ENCODE measurements around the gene ZWILCH. TPM values are rescaled to one million over a fixed set of nuclear protein-coding genes. Genes with fewer than 3 reads are reported as not detected.
A peak's percentile ranks its signal among the peaks of the same experiment; 100 is the strongest.

Gene ZWILCH
- total and polyA plus RNA-seq, 2 of the 4 experiments (the other 2 are of a cell fraction): 10.5 to 22.2 TPM

DNA sequence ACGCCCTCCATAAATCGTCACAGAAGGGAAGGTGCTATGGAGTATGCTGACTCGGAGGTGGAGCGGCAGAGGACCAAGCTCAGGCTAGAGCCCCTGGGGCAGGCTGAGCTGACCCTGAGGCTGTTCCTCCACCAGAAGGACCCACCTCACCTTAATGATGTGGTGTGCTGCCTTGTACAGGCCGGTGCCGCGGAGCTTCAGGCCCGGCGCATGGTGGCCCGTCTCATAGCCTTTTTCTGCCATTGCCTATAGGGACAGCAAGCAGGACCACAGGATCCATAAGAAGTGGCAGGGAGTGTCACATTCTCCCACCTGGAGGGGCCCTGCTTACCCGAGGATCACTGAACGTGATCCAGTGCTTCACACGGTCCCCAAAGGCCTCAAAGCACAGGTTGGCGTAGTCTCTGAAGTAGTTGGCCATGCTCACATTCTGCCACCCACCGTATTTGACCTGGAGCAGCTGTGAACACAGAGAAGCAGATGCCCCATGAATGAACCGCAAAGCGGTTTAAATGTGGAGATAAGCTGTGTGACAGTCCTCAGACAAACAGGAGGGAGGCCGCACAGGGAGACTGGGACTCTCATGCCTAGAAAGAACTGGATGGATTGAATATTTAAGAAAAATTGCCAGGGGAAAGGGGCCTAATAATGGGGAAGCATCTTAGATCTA lies 55.9 kb downstream of the ZWILCH start:
- Histone ChIP-seq H2BK5ac (ENCODE audit: low read depth, low read length, poor library complexity, severe bottlenecking) (no peak overlapping the region), H4K8ac (ENCODE audit: low read depth in 2 of 2, low read length in 2 of 2) (no peak overlapping the region), H3K4me2 (ENCODE audit: low read depth, low read length) (no peak overlapping the region), H3K9me1 (ENCODE audit: insufficient read depth, low read length) (no peaks in the 10 kb centered on the region; the same call in 1 of the 2 replicates), H3K4me1 (ENCODE audit: control insufficient read depth, insufficient read depth, low read length) (peaks cover 7% of the 10 kb centered on the region), H2BK20ac (ENCODE audit: low read depth, low read length) (no peak overlapping the region), H3K56ac (ENCODE audit: extremely low read depth, insufficient read depth, low read length) (no peak overlapping the region), H3K9ac (ENCODE audit: low read depth, low read length) (no peak overlapping the region), H3K4ac (ENCODE audit: low read depth, low read length) (no peak overlapping the region), H3K79me1 (ENCODE audit: low read depth in 1 of 2, low read length in 2 of 2) (peaks cover 0 to 3% of the 10 kb centered on the region in 2 experiments; a peak in 1 of 4 replicates), H3K27ac (ENCODE audit: insufficient read depth, low read length) (no peak overlapping the region), H3K36me3 (ENCODE audit: control insufficient read depth, insufficient read depth, low read length) (no peaks in the 10 kb centered on the region), H2AFZ (replicated peaks; ENCODE audit: low read length, poor library complexity) (no peak overlapping the region), H4K91ac (ENCODE audit: insufficient read depth, low read depth, low read length) (no peak overlapping the region), H3K9me3 (ENCODE audit: control insufficient read depth, insufficient read depth, low read length) (no peaks in the 10 kb centered on the region), H3K27me3 (ENCODE audit: control insufficient read depth, insufficient read depth, low read length) (no peaks in the 10 kb centered on the region), H3K18ac (ENCODE audit: low read depth, low read length) (no peak overlapping the region), H2AK5ac (ENCODE audit: low read depth, low read length) (no peak overlapping the region), H3K23ac (ENCODE audit: low read depth, low read length) (no peak overlapping the region), H4K20me1 (ENCODE audit: insufficient read depth, low read length) (no peaks in the 10 kb centered on the region), H4K5ac (ENCODE audit: low read depth, low read length) (no peak overlapping the region), H3K4me3 (ENCODE audit: insufficient read depth, low read depth, low read length) (no peak overlapping the region), H3K14ac (replicated peaks; ENCODE audit: low read depth, low read length) (no peak overlapping the region), H2BK15ac (ENCODE audit: low read depth, low read length) (no peak overlapping the region), H2AK9ac (replicated peaks; ENCODE audit: low read depth, low read length, poor library complexity) (peak overlapping the region; percentile 37), H2BK120ac (ENCODE audit: low read depth, low read length) (no peak overlapping the region)
- DNase-seq (no peak), ATAC-seq (ENCODE audit: low read depth) (no peak)
- in situ Hi-C loops (cut with MboI; ENCODE audit: low sequenced_read_pairs): no loop called here
- ChIA-PET POLR2A (ENCODE audit: unreplicated experiment) (no interaction called here), CTCF (no interaction called here)
- no TSS peak for BruUV-seq (replicated peaks)
- no peak for TF ChIP-seq SMC3 (IDR thresholded peaks at IDR 0.05; ENCODE audit: low read depth, low read length)
- TF ChIP-seq, protein P1, sequence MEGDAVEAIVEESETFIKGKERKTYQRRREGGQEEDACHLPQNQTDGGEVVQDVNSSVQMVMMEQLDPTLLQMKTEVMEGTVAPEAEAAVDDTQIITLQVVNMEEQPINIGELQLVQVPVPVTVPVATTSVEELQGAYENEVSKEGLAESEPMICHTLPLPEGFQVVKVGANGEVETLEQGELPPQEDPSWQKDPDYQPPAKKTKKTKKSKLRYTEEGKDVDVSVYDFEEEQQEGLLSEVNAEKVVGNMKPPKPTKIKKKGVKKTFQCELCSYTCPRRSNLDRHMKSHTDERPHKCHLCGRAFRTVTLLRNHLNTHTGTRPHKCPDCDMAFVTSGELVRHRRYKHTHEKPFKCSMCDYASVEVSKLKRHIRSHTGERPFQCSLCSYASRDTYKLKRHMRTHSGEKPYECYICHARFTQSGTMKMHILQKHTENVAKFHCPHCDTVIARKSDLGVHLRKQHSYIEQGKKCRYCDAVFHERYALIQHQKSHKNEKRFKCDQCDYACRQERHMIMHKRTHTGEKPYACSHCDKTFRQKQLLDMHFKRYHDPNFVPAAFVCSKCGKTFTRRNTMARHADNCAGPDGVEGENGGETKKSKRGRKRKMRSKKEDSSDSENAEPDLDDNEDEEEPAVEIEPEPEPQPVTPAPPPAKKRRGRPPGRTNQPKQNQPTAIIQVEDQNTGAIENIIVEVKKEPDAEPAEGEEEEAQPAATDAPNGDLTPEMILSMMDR (conservative IDR thresholded peaks at IDR 0.05; ENCODE audit: low read depth, low read length): no peak
- no peak for TF ChIP-seq MAZ (IDR thresholded peaks at IDR 0.05; ENCODE audit: borderline replicate concordance, low read depth, low read length)
- TF ChIP-seq NFE2L2 (IDR thresholded peaks at IDR 0.05; ENCODE audit: low read depth, low read length): no peak
- TF ChIP-seq CEBPB (IDR thresholded peaks at IDR 0.05; ENCODE audit: low read depth, low read length): no peak
- no peak for TF ChIP-seq RAD21 (IDR thresholded peaks at IDR 0.05; ENCODE audit: low read length)
- no peak for TF ChIP-seq RCOR1 (IDR thresholded peaks at IDR 0.05; ENCODE audit: insufficient replicate concordance, low read length)
- TF ChIP-seq MAFK (IDR thresholded peaks at IDR 0.05; ENCODE audit: low read depth, low read length): no peak
- TF ChIP-seq POLR2A (IDR thresholded peaks at IDR 0.05; ENCODE audit: low read depth, low read length): no peak
- TF ChIP-seq FOS (IDR thresholded peaks at IDR 0.05; ENCODE audit: low read depth, low read length): no peak
- TF ChIP-seq BHLHE40 (IDR thresholded peaks at IDR 0.05; ENCODE audit: low read depth, low read length): no peak
- TF ChIP-seq, protein P2, sequence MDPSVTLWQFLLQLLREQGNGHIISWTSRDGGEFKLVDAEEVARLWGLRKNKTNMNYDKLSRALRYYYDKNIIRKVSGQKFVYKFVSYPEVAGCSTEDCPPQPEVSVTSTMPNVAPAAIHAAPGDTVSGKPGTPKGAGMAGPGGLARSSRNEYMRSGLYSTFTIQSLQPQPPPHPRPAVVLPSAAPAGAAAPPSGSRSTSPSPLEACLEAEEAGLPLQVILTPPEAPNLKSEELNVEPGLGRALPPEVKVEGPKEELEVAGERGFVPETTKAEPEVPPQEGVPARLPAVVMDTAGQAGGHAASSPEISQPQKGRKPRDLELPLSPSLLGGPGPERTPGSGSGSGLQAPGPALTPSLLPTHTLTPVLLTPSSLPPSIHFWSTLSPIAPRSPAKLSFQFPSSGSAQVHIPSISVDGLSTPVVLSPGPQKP (IDR thresholded peaks at IDR 0.05; ENCODE audit: borderline replicate concordance, low read depth, low read length): no peak
- no peak for TF ChIP-seq CHD1 (IDR thresholded peaks at IDR 0.05; ENCODE audit: low read depth, low read length)
- no peak for TF ChIP-seq MXI1 (IDR thresholded peaks at IDR 0.05; ENCODE audit: borderline replicate concordance, low read depth, low read length)
- TF ChIP-seq RFX5 (IDR thresholded peaks at IDR 0.05; ENCODE audit: low read depth, low read length): no peak
- dilution Hi-C loops (cut with HindIII; ENCODE audit: low sequenced_read_pairs, unreplicated experiment): no loop called here
- intact Hi-C loops (cut with micrococcal nuclease): no loop called here
- 94% methylated on average over 10 of the region's 18 CpGs; no CpG with 5 or more reads in 1 of the 2 experiments for WGBS, 2 experiments (ENCODE audit: extremely low coverage in 2 of 2, insufficient read length in 1 of 2)
